HepG2 (cell line): ENCODE results near the gene DCLRE1C. TPM values are rescaled to one million over a fixed set of nuclear protein-coding genes. Genes with fewer than 3 reads are reported as not detected.

Experiments used
- CBX1 ChIP-seq: IDR thresholded peaks from one replicate; pipeline ENCODE4 v1.6.1; 2016; ENCODE audit warnings: antibody characterized with exemption, low read depth
- CEBPZ ChIP-seq: IDR thresholded peaks from 2 replicates; pipeline ENCODE4 v1.6.1; 2012; ENCODE audit warnings: low read length, improper control_type of control experiment
- HIVEP1 ChIP-seq: sonication (generic); formaldehyde crosslinking; IDR thresholded peaks from 2 replicates; pipeline ENCODE4 v1.4.0; 2020; ENCODE audit warnings: mild to moderate bottlenecking, missing genetic modification reagents
- HNRNPLL ChIP-seq: fragments of 200-400 bp; formaldehyde crosslinking; IDR thresholded peaks from 2 replicates; pipeline ENCODE4 v1.6.1; 2017; ENCODE audit warnings: mild to moderate bottlenecking, low read depth, low read length; ENCODE audit not compliant: poor library complexity, severe bottlenecking
- PCBP1 ChIP-seq: fragments of 200-400 bp; formaldehyde crosslinking; IDR thresholded peaks from 2 replicates; pipeline ENCODE4 v1.6.1; 2017; ENCODE audit warnings: mild to moderate bottlenecking, low read depth, low read length, borderline replicate concordance
- PHF5A ChIP-seq: IDR thresholded peaks from one replicate; pipeline ENCODE4 v1.6.1; 2018; ENCODE audit warnings: low read depth, missing genetic modification reagents; ENCODE audit not compliant: unreplicated experiment
- REPIN1 ChIP-seq: sonication (generic); formaldehyde crosslinking; IDR thresholded peaks from 2 replicates; pipeline ENCODE4 v1.8.0; 2022; ENCODE audit warnings: missing genetic modification reagents, low read depth, mild to moderate bottlenecking, borderline replicate concordance
- RFX3 ChIP-seq: IDR thresholded peaks from 2 replicates; pipeline ENCODE4 v1.6.1; 2016; ENCODE audit warnings: missing biosample characterization, missing genetic modification reagents
- RFX5 ChIP-seq: IDR thresholded peaks from 2 replicates; pipeline ENCODE4 v1.6.1; 2011; ENCODE audit warnings: low read depth, low read length, improper control_type of control experiment
- ZBTB10 ChIP-seq: sonication (generic); formaldehyde crosslinking; IDR thresholded peaks from 2 replicates; pipeline ENCODE4 v1.4.0; 2020; ENCODE audit warnings: missing genetic modification reagents, borderline replicate concordance
- ZNF318 ChIP-seq: sonication (generic); formaldehyde crosslinking; IDR thresholded peaks from 2 replicates; pipeline ENCODE4 v1.4.0; 2020; ENCODE audit warnings: mild to moderate bottlenecking, missing genetic modification reagents
- ZNF383 ChIP-seq: sonication (generic); formaldehyde crosslinking; IDR thresholded peaks from 2 replicates; pipeline ENCODE4 v1.4.0; 2020; ENCODE audit warnings: missing genetic modification reagents, mild to moderate bottlenecking, borderline replicate concordance
- ZNF772 ChIP-seq: sonication (generic); formaldehyde crosslinking; IDR thresholded peaks from 2 replicates; pipeline ENCODE4 v1.5.0; 2020; ENCODE audit warnings: mild to moderate bottlenecking, missing genetic modification reagents
- polyA plus RNA-seq, 8 experiments: library from polyadenylated mRNA; depleted of rRNA in 3 of 8; stranded (reverse) in 7 of 8; unstranded in 1 of 8; fragments of >200 nt; fragmentation: Illumina TruSeq in 4 of 8; extraction: Trizol in 4 of 8; gene quantifications; 2 replicates each; pipeline versions ENCODE4 v1.2.1 to v1.2.3, GENCODE V29; 2011 to 2016; ENCODE audit warnings: low read depth in 4 of 8, missing spikeins in 1 of 8, mixed read lengths in 1 of 8; ENCODE audit not compliant: insufficient read depth in 1 of 8
- total RNA-seq, 5 experiments: library from RNA; depleted of rRNA; stranded (reverse); fragments of >200 nt; fragmentation: Illumina TruSeq; extraction: Trizol; gene quantifications; 2 replicates each; pipeline ENCODE4 v1.2.3, GENCODE V29; 2016; ENCODE audit warnings: low read depth in 1 of 5

Gene DCLRE1C
- total and polyA plus RNA-seq, 2 of the 13 experiments (the other 11 are each of a cell fraction or from before 2014, with no cell fraction given) = 3.0 to 10.3 TPM

GRCh38 chr10:14878266-14879123 lies 75.4 kb downstream of the DCLRE1C start, which contains the start of gene SUV39H2 (continued):
- TF ChIP-seq ZNF318 = no peak
- TF ChIP-seq HIVEP1 (CRISPR knock-in tag) = peak; percentile 85
- no peak; the same call in 1 of the 2 replicates for TF ChIP-seq ZBTB10
- peak; percentile 40; the same call in 1 of the 2 replicates for TF ChIP-seq RFX5
- no peak for TF ChIP-seq PCBP1
- TF ChIP-seq CBX1 = no peak
- TF ChIP-seq ZNF772 (CRISPR knock-in tag) = no peak; the same call in 1 of the 2 replicates
- TF ChIP-seq REPIN1 (CRISPR knock-in tag) = peak; percentile 69; the same call in 1 of the 2 replicates
- TF ChIP-seq RFX3 (CRISPR knock-in tag) = no peak
- peak; percentile 79 for TF ChIP-seq HNRNPLL
- TF ChIP-seq CEBPZ = no peak
- TF ChIP-seq ZNF383 (CRISPR knock-in tag) = no peak
- TF ChIP-seq PHF5A (CRISPR knock-in tag) = no peak
